ENCODE results near the gene OR2F1. TPM values are rescaled to one million over a fixed set of nuclear protein-coding genes. Genes with fewer than 3 reads are reported as not detected.
"Not testable (repeated sequence)": the region's sequence is repeated elsewhere in the genome, so short reads cannot be mapped to it uniquely, and the experiment has no call there.

Gene OR2F1
- total RNA-seq, 5 donors from 2014 or later (not counting 1 experiment from before 2014, with no cell fraction given) = not detected

GRCh38 chr7:144010821-144011220 lies 56.2 kb downstream of the OR2F1 start:
- H3K4me3 Mint-ChIP-seq; H3K4me1 ChIP-seq (ENCODE audit: control insufficient read depth in 1 of 2, extremely low read depth in 1 of 2, insufficient read depth in 2 of 2, low read length in 2 of 2); H3K4me3 ChIP-seq (ENCODE audit: control insufficient read depth in 1 of 2, extremely low read depth in 1 of 2, low read length in 1 of 2); POLR2A ChIA-PET; H3K36me3 ChIP-seq (ENCODE audit: control insufficient read depth in 2 of 2, extremely low read depth in 1 of 2, insufficient read depth in 1 of 2, low read length in 1 of 2); H3K36me3 Mint-ChIP-seq; H3K27me3 ChIP-seq (replicated peaks in 1 of 2; ENCODE audit: control insufficient read depth in 2 of 2, extremely low read depth in 1 of 2, insufficient read depth in 2 of 2, low read length in 1 of 2); H3K27ac Mint-ChIP-seq; CTCF ChIA-PET; H3K4me1 Mint-ChIP-seq; H3K9me3 ChIP-seq; H3K27ac ChIP-seq (ENCODE audit: low read length); ATAC-seq (replicated peaks in 1 of 4); DNase-seq: not testable (repeated sequence)
- Mint-ChIP-seq H3K27me3 (peaks cover 15 to 36% of the 10 kb centered on the region in 2 donors), H3K9me3 (peaks cover 8 to 25% (median 19%) of the 10 kb centered on the region in 3 donors)
- WGBS (ENCODE audit: insufficient coverage) = 63% methylated on average over 1 of the region's 1 CpG

- H3K27ac ChIP-seq (ENCODE audit: low read length) = no peak overlapping the region
- no peak overlapping the region for H3K4me3 ChIP-seq (ENCODE audit: control insufficient read depth in 1 of 2, extremely low read depth in 1 of 2, low read length in 1 of 2)
- H3K36me3 ChIP-seq (ENCODE audit: control insufficient read depth in 2 of 2, extremely low read depth in 1 of 2, insufficient read depth in 1 of 2, low read length in 1 of 2) = no peaks in the 10 kb centered on the region
- Mint-ChIP-seq H3K36me3 (no peaks in the 10 kb centered on the region), H3K27me3 (peaks cover 13 to 35% of the 10 kb centered on the region in 2 donors), H3K4me1 (no peaks in the 10 kb centered on the region), H3K27ac (no peak overlapping the region), H3K4me3 (no peak overlapping the region), H3K9me3 (peaks cover 8 to 25% (median 19%) of the 10 kb centered on the region in 3 donors)
- ChIA-PET CTCF (no interaction called here), POLR2A (no interaction called here)
- no peaks in the 10 kb centered on the region for H3K9me3 ChIP-seq
- 88% methylated on average over 1 of the region's 5 CpGs for WGBS (ENCODE audit: insufficient coverage)
- no peak for DNase-seq
- no peak for ATAC-seq (replicated peaks in 1 of 4)
- no peaks in the 10 kb centered on the region for H3K4me1 ChIP-seq (ENCODE audit: control insufficient read depth in 1 of 2, extremely low read depth in 1 of 2, insufficient read depth in 2 of 2, low read length in 2 of 2)
- H3K27me3 ChIP-seq (replicated peaks in 1 of 2; ENCODE audit: control insufficient read depth in 2 of 2, extremely low read depth in 1 of 2, insufficient read depth in 2 of 2, low read length in 1 of 2) = peaks cover 0 to 2% of the 10 kb centered on the region in 2 experiments
These were observed 57.0 kb downstream of the OR2F1 start for GRCh38 chr7:144011458-144012230.

Other genes starting within 250 kb of the OR2F1 start
- gene CTAGE6, start 197.1 kb upstream of the OR2F1 start, total RNA-seq = 1 to 10 TPM; 1.1 to 2.2 (median 1.4) TPM
- gene TCAF1, start 52.7 kb upstream of the OR2F1 start, total RNA-seq = 10 to 100 TPM; 12.9 to 15.0 (median 13.5) TPM
- gene OR2F2, start 19.6 kb upstream of the OR2F1 start, total RNA-seq = not detected
- not detected for gene OR6B1, start 45.5 kb downstream of the OR2F1 start, total RNA-seq
- not detected for gene OR2A5, start 94.1 kb downstream of the OR2F1 start, total RNA-seq
- not detected for gene OR2A25, start 115.0 kb downstream of the OR2F1 start, total RNA-seq
- not detected for gene OR2A12, start 131.4 kb downstream of the OR2F1 start, total RNA-seq
- not detected for gene OR2A2, start 154.7 kb downstream of the OR2F1 start, total RNA-seq
- gene OR2A14, start 168.3 kb downstream of the OR2F1 start, total RNA-seq = not detected
- 1 to 10 TPM in 3 of 5 donors, under 1 TPM in 2; 0.41 to 2.2 (median 1.0) TPM for gene CTAGE4, start 228.6 kb downstream of the OR2F1 start, total RNA-seq
- gene ARHGEF35, start 241.0 kb downstream of the OR2F1 start, total RNA-seq = 1 to 10 TPM in 4 of 5 donors, under 1 TPM in 1; 0.98 to 2.5 (median 1.7) TPM